NCI-H2196 (cell line): Measurements from ENCODE around the gene SLX4.

Source experiments
- DNase-seq: peaks from one replicate; lab custom pipeline; 2025; ENCODE audit not compliant: unreplicated experiment; lab: John Stamatoyannopoulos, UW

The SLX4 gene

DNA sequence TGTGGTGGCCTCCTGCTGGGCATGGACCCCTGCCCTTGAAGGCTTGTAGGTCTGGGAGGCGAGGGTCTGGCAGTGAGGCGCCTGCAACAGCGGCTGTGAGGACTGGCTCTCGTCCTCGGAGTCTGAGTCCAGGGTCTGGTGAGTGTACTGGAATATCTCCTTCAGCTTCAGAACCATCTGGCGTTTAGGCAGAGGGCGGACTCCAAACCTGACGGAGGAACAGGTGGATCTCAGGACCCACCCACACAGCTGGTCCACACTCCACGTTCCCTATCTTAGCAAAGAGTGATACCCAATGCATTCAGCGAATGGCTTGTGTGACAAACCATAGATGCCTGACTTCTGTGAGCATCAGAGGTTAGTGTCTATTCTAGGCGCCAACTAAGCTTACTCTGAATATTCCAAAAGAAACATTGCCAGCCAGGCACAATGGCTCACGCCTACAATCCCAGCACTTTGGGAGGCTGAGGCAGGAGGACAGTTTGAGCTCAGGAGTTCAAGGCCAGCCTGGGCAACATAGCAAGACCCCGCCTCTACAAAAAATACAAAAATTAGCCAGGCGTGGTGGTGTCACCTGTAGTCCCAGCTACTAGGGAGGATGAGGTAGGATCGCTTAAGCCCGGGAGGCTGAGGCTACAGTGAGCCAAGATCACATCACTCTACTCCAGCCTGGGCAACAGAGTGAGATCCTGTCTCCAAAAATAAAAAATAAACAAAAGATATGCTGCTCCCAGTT lies 27.9 kb downstream of the SLX4 start:
- DNase-seq = no peak

DNA sequence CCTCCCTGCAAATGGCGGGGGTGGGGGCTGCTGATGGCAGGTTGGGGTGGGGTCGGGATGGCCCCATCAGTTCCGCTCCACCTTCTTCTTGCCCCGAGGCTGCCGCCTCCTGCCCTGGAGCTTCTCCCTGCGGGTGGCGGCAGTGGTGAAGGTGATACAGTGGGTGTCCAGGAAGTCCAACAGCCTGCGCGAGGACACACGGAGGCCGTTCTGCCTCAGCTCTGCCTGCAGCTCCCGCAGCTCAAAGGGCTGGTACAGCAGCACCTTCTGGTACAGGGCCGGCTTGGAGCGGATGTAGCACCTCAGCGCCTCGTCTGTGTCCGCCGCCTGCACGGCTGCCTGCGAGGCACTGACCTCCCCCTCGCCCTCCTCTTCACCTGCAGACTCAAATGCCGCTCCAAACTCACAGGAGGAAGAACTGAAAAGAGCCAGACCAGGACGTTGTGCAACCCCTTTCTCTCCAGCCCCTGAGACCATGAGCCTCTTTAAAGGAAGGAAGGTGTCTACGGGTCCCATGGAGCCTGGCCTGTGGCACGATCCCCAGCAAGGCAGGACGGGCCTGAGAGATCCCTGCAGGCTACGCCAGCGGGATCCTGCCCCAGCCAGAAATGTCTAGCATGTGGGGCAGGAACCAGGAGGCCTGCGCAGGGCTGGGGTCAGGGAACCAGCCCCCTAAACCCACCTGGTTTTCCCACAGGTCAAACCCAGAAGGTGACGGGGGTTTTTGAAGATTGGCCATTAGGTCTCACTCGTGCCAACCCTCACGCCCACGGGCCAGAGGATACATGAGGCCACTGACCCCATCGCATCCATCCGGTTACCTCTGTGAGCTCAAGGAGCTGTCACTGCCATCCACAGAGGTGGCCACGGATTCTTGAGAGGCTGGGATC lies 28.9 kb downstream of the SLX4 start:
- no peak for DNase-seq

DNA sequence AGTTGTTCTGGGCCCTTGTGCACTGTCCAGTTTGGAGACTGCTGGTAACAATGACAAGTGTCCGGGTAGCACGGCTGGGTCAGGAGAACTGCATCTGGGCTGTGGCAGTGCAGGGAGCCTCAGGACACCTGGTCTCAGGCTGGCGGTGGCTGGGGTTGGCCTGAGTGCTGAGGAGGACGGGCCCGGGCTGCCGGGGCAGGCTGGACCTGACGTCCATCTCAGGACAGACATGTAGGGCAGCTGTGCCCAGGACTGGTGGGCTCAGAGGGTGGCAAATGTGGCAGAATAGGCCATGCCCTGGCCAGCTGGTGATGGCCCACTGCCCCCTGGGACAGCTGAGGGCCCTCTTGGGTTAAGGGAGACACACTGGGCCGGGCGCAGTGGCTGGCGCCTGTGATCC lies 30.0 kb downstream of the SLX4 start:
- DNase-seq = no peak

DNA sequence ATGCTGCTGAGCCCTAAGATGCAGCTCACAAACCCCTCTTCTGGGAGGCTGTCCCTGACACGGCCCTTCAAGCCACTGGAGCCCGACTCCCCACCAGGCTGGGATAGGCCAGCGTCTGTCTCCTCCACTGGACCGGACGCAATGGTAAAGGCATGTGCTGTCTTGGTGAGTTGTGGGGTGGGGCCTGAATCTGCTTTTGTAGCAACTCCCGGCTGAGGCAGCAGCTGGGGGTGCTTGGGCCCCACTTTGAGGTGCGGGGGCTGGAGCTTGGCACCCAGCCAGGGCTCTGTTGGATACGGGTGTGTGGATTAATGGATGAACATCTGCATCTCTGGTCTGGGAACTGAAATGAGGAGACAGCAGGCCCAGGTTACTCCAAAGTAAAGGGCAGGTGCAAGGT lies 30.7 kb downstream of the SLX4 start:
- no peak for DNase-seq

DNA sequence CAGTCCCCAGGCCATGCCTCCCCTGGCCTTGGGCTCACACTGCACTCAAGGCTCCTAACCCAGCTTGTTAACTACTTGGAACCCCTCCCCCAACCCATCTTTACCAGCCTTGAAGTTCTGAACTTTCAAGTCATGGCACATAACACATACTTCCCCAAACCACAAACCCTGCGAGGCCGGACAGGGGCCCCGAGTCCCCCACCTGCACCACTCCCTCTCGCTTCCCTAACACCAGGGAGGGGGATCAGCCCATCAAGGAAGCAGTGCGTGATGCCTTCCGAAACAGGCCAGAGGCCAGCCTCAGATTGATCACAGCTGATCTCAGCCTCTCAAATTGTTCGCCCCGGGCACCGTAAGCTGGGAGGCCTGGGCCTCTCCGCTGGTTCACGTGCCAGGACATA lies 31.2 kb downstream of the SLX4 start:
- DNase-seq = no peak

DNA sequence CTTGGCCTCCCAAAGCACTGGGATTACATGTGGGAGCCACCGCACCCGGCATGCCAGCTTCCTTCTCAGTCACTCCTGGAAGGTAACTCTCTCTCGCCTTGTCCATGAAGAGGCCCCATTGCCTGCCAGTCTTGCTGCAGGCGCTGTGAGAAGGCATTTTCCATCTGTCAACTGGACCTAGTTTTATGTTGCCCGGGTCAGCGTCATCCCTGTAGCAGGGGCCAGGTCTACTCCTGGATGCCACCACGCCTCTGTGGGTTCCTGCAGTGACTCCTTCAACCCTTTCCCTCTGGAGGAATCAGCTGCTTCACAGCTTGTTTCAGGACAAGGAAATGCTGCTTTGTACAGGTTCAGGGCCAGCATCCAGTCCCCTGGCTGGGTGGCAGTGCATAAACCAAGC lies 31.6 kb downstream of the SLX4 start:
- DNase-seq = no peak

DNA sequence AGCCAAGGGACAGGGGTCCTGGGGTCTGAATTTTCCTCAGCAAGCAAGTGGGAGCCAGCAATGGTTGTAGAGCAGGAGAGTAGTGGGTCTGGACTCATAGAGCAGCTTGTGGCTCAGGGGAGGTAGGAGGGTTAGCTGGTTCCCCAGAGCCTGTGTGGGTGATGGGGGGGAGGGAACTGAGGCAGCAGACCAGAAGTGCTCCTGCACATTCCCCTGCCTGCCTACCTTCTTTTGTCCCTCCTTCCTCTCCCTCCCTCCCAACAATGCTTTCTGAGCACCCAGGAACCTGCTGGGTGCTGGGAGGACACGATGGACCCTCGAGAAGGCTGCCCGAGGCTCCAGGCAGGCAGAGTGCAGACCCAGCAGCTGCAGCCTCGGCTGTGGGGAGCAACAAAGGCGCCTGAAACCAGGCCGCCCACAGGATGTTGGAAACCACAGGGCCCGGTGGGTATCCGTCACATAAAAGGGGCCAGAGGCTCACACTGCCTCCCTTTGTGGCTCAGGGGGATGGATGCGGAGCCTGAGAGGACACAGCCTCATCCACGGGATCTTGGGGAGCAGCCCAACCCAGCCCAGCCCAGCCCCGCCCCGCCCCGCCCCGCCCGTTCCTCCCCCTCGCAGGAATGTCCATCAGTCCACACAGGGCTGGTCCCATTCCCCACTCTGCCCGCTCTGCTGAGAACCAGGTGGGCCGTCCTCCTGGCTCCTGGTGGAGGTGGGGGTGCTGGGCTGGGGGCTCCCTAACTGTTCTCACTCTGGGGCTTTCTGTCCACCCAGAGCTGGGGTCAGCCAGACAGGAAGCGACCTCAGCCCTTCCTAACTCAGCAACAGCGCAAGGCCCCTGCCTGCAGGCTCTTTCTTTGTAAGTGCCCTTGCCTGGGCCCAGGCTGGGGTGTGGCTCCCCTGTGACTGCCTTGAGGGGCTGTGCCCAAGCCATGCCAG lies 32.5 kb downstream of the SLX4 start:
- no peak for DNase-seq

DNA sequence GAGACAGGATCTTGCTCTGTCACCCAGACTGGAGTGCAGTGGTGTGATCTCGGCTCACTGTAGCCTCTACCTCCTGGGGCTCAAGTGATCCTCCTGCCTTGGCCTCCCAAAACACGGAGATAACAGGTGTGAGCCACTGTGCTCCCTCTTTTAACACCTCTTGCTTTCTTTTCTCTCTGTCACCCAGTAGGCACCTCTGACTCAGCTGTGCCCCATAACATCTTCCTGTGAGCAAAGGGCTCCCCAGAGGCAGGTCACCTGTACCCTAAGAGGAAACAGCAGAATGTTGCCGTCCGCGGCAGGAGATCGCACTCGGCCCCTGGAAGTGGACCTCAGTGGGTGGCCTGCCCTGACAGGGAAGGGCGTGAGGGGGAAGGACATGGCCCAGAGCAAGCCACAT lies 33.3 kb downstream of the SLX4 start:
- DNase-seq = no peak

DNA sequence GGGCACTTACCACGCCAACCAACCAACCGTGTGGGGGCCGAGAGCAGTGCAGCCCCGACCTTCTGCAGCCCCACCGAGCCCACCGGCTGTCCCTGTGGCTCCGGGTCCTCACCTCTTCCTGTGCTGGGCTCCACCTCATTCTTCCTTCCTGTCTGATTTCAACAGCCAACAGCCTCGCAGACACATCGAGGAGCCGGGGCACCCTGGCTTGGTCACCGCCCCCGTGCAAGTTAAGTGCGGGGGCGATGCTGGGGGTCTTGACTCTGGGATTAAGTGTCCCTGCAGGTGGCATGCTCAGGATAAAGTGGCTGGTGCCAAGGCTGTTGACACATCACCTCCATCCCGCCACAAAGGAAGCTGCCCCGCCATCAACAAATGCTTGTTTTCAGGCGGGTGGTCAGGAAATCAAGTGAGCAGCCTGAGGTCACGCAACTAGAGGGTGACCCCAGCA lies 34.1 kb downstream of the SLX4 start, which contains the start of gene NLRC3:
Gene NLRC3, minus strand, starts transcription at position 102 of the 451 bp plus-strand sequence. CDS start 12,367 bp downstream, outside the sequence.
- no peak for DNase-seq

DNA sequence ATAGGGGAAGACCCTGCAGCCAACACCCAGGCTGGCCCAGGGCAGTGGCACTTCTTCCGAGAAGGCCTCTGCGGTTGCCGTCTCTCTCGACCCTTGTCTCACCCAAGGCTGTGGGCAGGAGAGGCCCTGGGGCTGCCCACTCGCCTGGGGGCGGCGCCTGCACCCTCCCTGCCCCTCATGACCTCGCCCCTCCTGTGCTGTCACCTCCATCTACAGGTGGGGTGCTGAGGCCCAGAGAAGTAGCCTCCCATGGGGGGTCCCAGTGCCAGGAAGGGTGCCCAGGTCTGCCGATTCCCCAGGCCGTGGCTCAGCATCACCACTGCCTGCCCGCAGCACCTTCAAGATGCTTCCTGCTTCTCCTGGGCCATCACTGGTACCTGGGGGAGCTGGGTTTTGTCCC lies 35.2 kb downstream of the SLX4 start:
- no peak for DNase-seq

DNA sequence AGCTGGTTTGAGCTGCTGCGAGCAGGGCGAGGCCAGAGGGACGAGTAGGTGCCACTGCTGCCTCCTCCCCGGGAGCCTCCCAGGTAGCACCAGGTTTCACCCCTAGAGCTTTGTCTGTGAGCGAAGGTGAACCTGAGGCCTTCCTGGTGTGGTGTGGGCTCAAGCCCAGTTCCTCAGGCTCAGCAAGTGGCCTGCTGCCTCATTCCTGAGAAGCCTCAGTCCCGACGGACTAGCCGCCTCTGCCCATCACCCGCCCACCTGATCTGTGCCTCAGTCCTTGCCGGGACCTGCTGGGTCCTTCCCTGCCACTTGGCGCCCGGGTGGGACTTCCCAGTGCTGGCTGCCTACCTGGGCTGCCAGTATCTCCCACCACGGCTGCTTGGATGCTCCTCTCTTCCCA lies 35.9 kb downstream of the SLX4 start:
- DNase-seq = no peak

DNA sequence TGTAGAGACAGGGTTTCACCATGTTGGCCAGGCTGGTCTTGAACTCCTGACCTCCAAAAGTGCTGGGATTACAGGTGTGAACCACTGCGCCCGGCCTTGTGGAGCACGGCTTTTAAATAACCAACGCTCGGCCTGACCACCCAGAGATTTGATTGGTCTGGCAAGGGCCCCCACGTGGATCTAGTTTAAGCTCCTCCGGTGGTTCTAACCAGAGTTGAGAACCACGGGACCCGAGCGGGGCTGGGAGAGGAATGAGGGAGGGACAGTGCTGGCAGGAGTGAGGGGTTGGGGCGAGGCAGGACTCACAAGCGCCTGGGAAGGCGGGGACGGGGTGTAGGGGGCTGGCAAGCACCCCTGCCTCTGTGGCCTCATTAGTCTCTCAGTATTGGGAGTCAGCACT lies 37.2 kb downstream of the SLX4 start:
- DNase-seq = no peak

DNA sequence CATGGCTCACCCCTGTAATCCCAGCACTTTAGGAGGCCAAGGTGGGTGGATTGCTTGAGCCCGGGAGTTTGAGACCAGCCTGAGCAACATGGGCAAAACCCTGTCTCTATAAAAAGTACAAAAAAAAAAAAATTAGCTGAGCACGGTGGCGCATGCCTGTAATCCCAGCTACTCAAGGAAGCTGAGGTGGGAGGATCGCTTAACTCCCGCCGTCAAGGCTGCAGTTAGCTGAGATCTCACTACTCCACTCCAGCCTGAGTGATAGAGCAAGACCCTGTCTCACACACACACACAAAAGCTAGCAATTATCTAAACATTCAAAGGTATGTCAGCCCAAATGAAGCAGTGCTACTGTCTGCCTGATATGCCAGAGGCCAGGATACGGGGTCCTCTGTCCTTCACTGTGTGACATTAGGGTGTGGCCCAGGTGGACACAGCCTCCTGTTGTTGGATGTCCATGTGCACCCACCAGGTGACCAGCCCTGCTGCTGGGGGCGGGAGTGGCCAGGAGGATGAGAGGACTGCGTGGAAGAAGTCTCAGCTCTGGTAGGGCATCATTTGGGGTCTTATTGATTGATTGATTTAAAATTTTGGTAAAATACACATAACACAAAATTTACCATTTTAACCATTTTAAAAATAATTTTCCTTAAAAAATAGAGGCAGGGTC lies 38.1 kb downstream of the SLX4 start:
- no peak for DNase-seq

DNA sequence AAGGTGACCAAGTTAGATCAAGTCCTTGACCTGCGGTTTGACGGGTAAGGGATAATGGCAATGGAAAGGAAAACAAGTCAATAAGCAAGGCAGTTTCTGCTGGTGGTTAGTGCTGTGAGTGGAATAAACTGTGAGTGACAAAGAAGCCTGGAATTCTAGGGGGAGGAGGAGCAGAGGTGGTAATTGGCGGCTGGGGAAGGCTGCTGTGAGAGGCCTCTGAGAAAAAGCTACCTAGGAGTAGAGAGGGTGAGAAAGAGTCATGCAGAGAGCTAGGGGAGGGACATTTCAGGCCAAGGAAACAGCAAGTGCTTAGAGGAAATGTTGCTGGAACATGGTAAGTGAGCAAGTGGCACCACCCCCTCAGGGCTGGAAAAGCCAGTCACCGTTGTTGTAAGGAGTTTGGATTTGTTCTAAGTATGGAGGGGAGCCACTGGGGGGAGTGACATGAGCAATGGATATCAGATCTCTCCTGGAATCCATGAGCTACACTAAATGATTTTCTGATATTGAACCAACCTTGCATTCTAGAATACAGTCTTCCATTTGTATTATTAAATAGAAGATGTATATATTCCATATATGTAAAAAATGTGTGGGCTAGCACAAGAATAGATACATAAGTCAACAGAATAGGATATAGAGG lies 40.9 kb downstream of the SLX4 start:
- DNase-seq = no peak

DNA sequence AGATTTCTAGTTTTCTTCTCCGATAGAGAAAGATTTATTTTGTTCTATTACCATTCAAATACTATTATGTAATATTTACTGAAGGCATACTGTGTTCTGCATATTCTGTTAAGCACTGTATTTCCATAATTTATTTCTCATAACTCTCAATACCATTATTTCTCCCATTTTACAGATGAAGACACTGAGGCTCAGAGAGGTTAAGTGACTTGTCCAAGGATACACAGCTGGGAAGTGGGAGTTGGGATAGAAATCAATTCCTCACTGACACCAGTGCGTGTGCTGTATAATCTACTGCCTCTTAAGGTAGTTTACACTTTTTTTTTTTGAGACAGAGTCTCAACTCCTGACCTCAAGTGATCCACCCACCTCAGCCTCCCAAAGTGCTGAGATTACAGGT lies 41.6 kb downstream of the SLX4 start:
- no peak for DNase-seq

DNA sequence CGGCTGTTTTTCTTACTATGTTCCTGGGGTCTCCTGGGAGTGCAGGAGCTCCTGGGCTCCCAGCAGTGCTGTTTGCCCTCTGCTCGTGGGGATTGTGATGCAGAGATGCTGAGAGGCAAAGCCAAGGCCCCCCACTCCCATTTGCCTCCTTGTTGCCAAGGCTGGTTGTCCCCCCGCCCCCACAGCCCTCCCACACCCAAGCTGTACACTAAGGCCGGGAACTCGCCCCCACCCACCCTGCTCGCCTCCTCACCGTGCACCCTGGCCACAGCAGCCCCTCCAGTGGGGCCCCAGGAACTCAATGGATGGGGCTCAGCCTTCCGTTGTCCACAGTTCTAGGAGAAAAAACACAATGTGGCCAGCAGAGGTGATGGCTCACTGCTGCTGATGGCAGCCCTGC lies 44.4 kb downstream of the SLX4 start:
- DNase-seq = no peak

DNA sequence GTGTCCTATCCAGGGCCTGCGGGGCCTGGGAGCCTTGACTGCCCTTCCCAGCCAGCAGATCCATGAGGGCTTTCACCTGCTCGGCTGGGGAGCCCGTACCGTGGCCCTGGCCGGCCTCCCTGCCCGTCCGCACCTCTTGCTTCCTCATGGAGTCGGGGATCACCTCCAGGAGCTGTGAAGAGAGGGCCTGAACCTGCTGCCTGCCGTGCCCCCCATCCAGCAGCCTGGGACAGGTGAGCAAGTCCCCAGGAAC lies 46.6 kb downstream of the SLX4 start:
- DNase-seq = no peak

DNA sequence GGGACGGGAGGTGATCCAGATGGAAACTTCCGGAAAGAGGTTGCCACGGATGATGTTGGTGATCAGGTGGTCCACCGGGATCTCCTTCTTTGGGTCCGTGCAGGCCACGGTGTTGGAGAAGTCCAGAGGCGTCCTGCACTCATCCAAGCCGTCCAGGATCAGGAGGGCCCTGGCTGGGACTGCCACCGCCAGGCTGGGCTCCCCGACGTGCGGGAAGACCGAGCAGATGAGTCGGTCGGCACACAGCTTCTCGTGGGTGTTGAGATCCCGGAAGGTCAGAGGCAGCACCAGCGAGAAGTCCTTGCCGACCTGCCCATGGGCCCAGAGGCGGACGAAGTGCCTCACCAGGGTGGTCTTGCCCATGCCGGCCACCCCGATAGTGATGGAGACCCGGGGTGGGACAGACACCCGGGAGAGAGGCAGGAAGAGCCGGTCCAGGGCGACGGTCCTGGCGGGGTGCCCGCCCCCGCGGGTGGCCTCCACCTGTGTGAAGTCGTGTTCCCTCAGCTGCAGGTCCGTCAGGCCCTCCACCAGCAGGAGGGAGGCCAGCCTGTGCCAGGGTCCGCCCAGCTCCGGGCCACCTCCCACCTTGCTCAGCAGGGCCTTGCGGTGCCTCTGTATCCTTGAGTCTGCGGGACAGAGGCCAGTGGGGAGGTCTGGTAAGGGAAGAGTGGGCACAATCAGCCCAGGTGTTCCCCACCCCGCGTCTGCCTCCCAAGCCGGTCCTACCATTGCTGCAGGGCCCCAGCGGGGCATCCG lies 47.1 kb downstream of the SLX4 start:
- DNase-seq = no peak

DNA sequence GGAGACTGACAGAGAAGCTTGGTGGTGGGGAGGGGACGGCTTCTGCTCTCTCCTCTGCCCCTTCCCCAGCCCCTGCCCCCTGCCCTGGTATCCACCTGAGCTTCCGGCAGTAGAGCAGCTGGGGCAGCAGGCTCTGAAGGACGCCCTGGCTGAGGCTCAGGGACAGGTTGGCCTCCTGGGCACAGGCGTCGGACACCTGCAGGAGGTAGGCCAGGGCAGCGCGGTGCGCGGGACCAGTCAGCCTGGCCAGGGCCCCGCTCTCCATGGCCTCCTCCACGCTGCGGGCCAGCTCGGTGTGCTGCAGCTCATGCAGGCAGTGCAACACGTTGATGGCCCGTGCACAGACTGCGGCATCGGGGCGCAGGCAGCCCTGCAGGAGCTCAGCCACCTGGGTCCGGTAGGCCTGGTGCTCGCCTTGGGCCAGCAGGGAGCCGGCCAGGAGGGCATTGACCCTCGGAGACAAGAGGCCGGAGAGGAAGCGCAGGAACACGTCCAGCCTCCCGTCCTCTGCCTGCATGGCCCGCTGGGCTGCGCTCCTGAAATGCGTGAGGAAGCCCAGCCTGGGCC lies 48.4 kb downstream of the SLX4 start:
- no peak for DNase-seq
